Kidney (tissue), 14 donors: Measurements from ENCODE around the gene KLHL6. TPM values are rescaled to one million over a fixed set of nuclear protein-coding genes. Genes with fewer than 3 reads are reported as not detected.

Experiments used
- DNase-seq, 5 donors: peaks; one replicate each; pipeline ENCODE4 v3.0.0-alpha.2; 2013 to 2020
- FAIRE-seq: peaks from 2 replicates; lab custom pipeline; 2012; peaks lifted over from hg19 to GRCh38; lab: Jason Lieb, UNC
- H3K27ac ChIP-seq, 2 donors: one replicate each; pipeline ENCODE4 v1.7.0; 2013; ENCODE audit warnings: low read depth in 2 of 2, low read length in 2 of 2, inconsistent platforms in 1 of 2
- H3K27me3 ChIP-seq: one replicate; pipeline ENCODE4 v1.7.1; 2013; ENCODE audit warnings: low read length, inconsistent platforms; ENCODE audit not compliant: control insufficient read depth, insufficient read depth
- H3K36me3 ChIP-seq, 3 donors: one replicate each; pipeline versions ENCODE4 v1.7.0 to v1.7.1; 2013; ENCODE audit warnings: low read length in 3 of 3, control low read depth in 1 of 3, inconsistent platforms in 1 of 3; ENCODE audit not compliant: insufficient read depth in 3 of 3, control insufficient read depth in 2 of 3
- H3K4me1 ChIP-seq, 3 donors: one replicate each; pipeline versions ENCODE4 v1.7.0 to v1.7.1; 2013; ENCODE audit warnings: low read length in 3 of 3, inconsistent platforms in 1 of 3, low read depth in 1 of 3; ENCODE audit not compliant: control insufficient read depth in 2 of 3, insufficient read depth in 2 of 3
- H3K4me3 ChIP-seq, 3 donors: one replicate each; pipeline versions ENCODE4 v1.7.0 to v1.8.1; 2013; ENCODE audit warnings: low read length in 3 of 3, control low read depth in 1 of 3, inconsistent platforms in 1 of 3
- H3K9ac ChIP-seq, 3 donors: one replicate each; pipeline versions ENCODE4 v1.7.0 to v1.7.1; 2013; ENCODE audit warnings: low read length in 3 of 3, control low read depth in 1 of 3, inconsistent platforms in 1 of 3
- H3K9me3 ChIP-seq, 3 donors: one replicate each; pipeline versions ENCODE4 v1.7.0 to v1.7.1; 2013; ENCODE audit warnings: low read length in 3 of 3, control low read depth in 1 of 3, inconsistent platforms in 1 of 3; ENCODE audit not compliant: control insufficient read depth in 2 of 3, insufficient read depth in 1 of 3
- CTCF ChIP-seq: IDR thresholded peaks from 3 replicates; pipeline ENCODE4 v1.5.1; 2012; ENCODE audit warnings: mild to moderate bottlenecking, moderate library complexity, borderline replicate concordance; ENCODE audit not compliant: insufficient read depth; ENCODE audit errors: extremely low read depth
- intact Hi-C: fragments of 100-400 bp; cut with DNase I; formaldehyde crosslinking; loops from one replicate; pipeline ENCODE4 v1.11.1; 2022
- polyA plus RNA-seq: library from polyadenylated mRNA; stranded (reverse); fragments of 350-450 nt; fragmentation: Illumina TruSeq; extraction: RNeasy Lipid Tissue Mini Kit (QIAGEN cat#74804); gene quantifications from one replicate; pipeline ENCODE4 v1.2.3, GENCODE V29; 2014; ENCODE audit warnings: low read depth, low replicate concordance; ENCODE audit not compliant: insufficient read depth
- total RNA-seq: library from RNA; stranded (reverse); fragmentation: NEBNext Ultra II Directional; extraction: Animal tissue kit (Norgen Biotek cat#: 25700); gene quantifications from one replicate; pipeline ENCODE4 v1.2.1, GENCODE V29; 2021
- donor health status: control.
- donor health status: control.
- donor health status: control.
- donor health status: control.
- donor health status: control.
- donor health status: DM: yes; HTN: yes; CAD: no.
- donor health status: Normal renal cell carcinoma (clear cell type).

Gene KLHL6
- total and polyA plus RNA-seq, 2 donors from 2014 or later, result 0.37 to 9.8 TPM

DNA sequence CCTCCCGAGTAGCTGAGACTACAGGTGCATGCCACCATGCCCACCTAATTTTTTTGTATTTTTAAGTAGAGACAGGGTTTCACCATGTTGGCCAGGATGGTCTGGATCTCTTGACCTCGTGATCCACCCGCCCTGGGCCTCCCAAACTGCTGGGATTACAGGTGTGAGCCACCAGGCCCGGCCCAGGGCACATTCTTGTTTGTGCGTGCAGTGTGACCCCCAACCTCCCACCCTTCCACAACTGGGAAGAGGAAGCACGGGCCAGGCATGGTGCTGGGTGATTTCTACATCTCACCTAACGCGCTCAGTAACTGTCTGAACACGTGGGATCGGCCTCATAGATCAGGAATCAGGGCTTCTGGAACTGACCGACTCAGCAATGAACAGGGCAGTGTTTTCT, 48.0 kb downstream of the KLHL6 start:
- H3K27ac ChIP-seq, result no peak overlapping the region

DNA sequence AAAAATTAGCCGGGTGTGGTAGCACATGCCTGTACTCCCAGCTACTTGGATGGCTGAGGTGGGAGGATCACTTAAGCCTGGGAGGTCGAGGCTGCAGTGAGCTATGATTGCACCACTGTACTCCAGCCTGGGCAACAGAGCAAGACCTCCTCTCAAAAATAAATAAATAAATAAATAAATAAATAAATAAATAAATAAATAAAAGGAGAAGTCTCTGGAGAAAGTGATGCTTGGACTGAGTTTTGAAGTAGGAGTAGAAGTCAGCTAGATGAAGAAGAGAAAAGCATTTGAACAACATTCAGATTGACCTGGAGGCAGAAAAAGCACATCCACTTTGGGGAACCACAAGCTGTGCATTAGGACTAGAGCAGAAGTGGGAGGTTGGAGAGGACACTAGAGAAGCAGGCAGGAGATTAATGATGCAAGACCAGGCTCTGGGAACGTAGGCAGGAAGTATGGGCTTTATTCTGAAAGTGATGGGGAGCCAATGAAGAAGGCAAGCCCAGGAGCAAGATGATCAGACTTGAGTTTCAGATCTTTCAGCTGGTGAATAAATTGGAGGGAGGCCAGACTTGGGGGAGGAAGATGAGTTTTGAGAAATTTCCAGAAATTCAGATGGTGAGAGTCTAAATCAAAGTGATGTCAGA, 48.7 kb downstream of the KLHL6 start:
- Histone ChIP-seq H3K4me1 (no peaks in the 10 kb centered on the region), H3K9ac (no peak overlapping the region), H3K36me3 (no peaks in the 10 kb centered on the region), H3K9me3 (no peaks in the 10 kb centered on the region), H3K27me3 (no peaks in the 10 kb centered on the region), H3K4me3 (no peak overlapping the region), H3K27ac (no peak overlapping the region)
- intact Hi-C loops, result no loop called here
- no peak for FAIRE-seq
- no peak for TF ChIP-seq CTCF
- DNase-seq, result no peak

More for the DNA sequence above, 48.0 kb downstream of the KLHL6 start:
- no peaks in the 10 kb centered on the region for H3K9me3 ChIP-seq
- H3K4me1 ChIP-seq, result no peaks in the 10 kb centered on the region
- FAIRE-seq, result no peak
- no peak overlapping the region for H3K4me3 ChIP-seq
- TF ChIP-seq CTCF, result no peak
- H3K9ac ChIP-seq, result no peak overlapping the region
- no peaks in the 10 kb centered on the region for H3K27me3 ChIP-seq
- intact Hi-C loops, result no loop called here
- DNase-seq, result no peak
- H3K36me3 ChIP-seq, result no peaks in the 10 kb centered on the region

DNA sequence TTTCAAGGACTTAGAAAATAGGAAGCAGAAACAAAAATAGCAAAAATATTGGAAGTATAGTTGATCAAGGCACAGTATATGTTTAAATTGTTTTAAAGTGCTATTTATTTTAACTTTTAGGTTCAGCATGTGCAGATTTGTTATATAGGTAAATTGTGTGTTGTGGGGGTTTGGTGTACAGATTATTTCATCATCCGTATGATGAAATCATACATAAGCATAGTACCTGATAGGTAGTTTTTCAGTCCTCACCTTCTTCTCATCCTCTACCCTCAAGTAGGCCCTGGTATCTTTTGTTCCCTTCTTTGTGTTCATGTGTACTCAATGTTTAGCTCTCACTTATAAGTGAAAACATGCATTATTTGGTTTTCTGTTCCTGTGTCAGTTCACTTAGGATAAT, 50.9 kb downstream of the KLHL6 start:
- FAIRE-seq (no peak), DNase-seq (no peak)
- Histone ChIP-seq H3K4me3 (no peak overlapping the region), H3K9me3 (no peaks in the 10 kb centered on the region), H3K27me3 (no peaks in the 10 kb centered on the region), H3K4me1 (no peaks in the 10 kb centered on the region), H3K9ac (no peak overlapping the region), H3K27ac (no peak overlapping the region), H3K36me3 (no peaks in the 10 kb centered on the region)
- TF ChIP-seq CTCF, result no peak
- intact Hi-C loops, result no loop called here

DNA sequence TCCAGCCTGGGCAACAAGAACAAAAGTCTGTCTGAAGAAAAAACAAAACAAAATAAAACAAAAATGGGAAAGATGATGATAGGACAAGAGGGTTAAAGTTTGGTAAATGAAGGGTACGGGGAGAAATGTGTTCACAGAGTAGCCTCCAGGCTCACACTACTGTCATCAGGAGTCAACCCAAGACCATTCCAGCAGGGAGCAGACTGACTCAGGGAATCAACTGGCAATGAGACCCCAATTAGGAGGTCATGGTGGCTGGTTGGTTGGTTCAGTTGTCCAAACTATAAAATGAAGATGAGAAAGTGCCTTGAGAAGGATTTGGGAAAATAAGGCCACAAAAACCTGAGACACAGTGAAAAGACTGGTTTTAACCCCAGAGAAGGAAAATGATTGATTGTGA, 51.8 kb downstream of the KLHL6 start:
- no peak for FAIRE-seq
- no peaks in the 10 kb centered on the region for H3K27me3 ChIP-seq
- intact Hi-C loops, result no loop called here
- no peak for TF ChIP-seq CTCF
- H3K9ac ChIP-seq, result no peak overlapping the region
- no peak for DNase-seq
- H3K27ac ChIP-seq, result no peak overlapping the region
- H3K9me3 ChIP-seq, result no peaks in the 10 kb centered on the region
- H3K4me3 ChIP-seq, result no peak overlapping the region
- H3K4me1 ChIP-seq, result no peaks in the 10 kb centered on the region
- no peaks in the 10 kb centered on the region for H3K36me3 ChIP-seq
